Testis (tissue), 3 donors: ENCODE data around the gene DYRK3. TPM values are rescaled to one million over a fixed set of nuclear protein-coding genes. Genes with fewer than 3 reads are reported as not detected.

Experiments
- DNase-seq: peaks from one replicate; pipeline ENCODE4 v3.0.0-alpha.2; 2019
- H3K27ac ChIP-seq, 2 donors: fragments of 200-600 bp; sonication (generic); one replicate each; pipeline ENCODE4 v1.5.1; 2019
- H3K27me3 ChIP-seq: fragments of 200-600 bp; sonication (generic); one replicate; pipeline ENCODE4 v1.5.1; 2019
- H3K36me3 ChIP-seq: fragments of 200-600 bp; sonication (generic); one replicate; pipeline ENCODE4 v1.5.1; 2017; ENCODE audit warnings: low read depth; ENCODE audit errors: missing control alignments
- H3K4me1 ChIP-seq: fragments of 200-600 bp; sonication (generic); one replicate; pipeline ENCODE4 v1.5.1; 2019
- H3K4me3 ChIP-seq, 2 donors: fragments of 200-600 bp; sonication (generic); one replicate each; pipeline ENCODE4 v1.5.1; 2017 to 2019
- H3K9me3 ChIP-seq: fragments of 200-600 bp; sonication (generic); one replicate; pipeline ENCODE4 v1.5.1; 2017
- CTCF ChIP-seq, 3 experiments: fragments of 450-650 bp in 2 of 3; fragments of 200-600 bp in 1 of 3; sonication (generic) in 1 of 3; IDR thresholded peaks; one replicate each; pipeline ENCODE4 v1.5.1; 2016 to 2019; ENCODE audit warnings: antibody characterized with exemption in 3 of 3, mild to moderate bottlenecking in 2 of 3, moderate library complexity in 1 of 3
- POLR2A ChIP-seq: fragments of 450-650 bp; IDR thresholded peaks from one replicate; pipeline ENCODE4 v1.6.1; 2017; ENCODE audit warnings: antibody characterized with exemption, mild to moderate bottlenecking, moderate library complexity
- WGBS, 2 donors: methylation state at CpG; one replicate each; pipeline ENCODE4 v1.1.5; 2018; 5-methylcytosine and 5-hydroxymethylcytosine counted together
- intact Hi-C: fragments of 100-400 bp; cut with DNase I; formaldehyde crosslinking; loops from one replicate; pipeline ENCODE4 v1.15.1; 2023; ENCODE audit warnings: low total_unique reads
- polyA plus RNA-seq: library from polyadenylated mRNA; stranded (reverse); fragments of 350-450 nt; fragmentation: Illumina TruSeq; extraction: RNeasy Lipid Tissue Mini Kit (QIAGEN cat#74804); gene quantifications from one replicate; pipeline ENCODE4 v1.2.3, GENCODE V29; 2014; ENCODE audit warnings: low read depth, low replicate concordance; ENCODE audit not compliant: insufficient read depth
- total RNA-seq, 2 donors: library from RNA; depleted of rRNA; stranded (reverse); fragments of >200 nt; gene quantifications; one replicate each; pipeline ENCODE4 v1.2.3, GENCODE V29; 2016

DYRK3 gene
- total and polyA plus RNA-seq, 3 donors from 2014 or later, result 36.4 to 143 (median 40.6) TPM

GRCh38 chr1:206593351-206593925, 41.9 kb upstream of the DYRK3 start:
- H3K4me1 ChIP-seq, result no peaks in the 10 kb centered on the region
- H3K27me3 ChIP-seq, result no peaks in the 10 kb centered on the region
- H3K36me3 ChIP-seq, result no peaks in the 10 kb centered on the region
- intact Hi-C loops, result no loop called here
- DNase-seq, result no peak
- no peak for TF ChIP-seq CTCF (IDR thresholded peaks at IDR 0.05)
- no peak for TF ChIP-seq POLR2A
- whole genome bisulfite sequencing, 2 donors, result 94 to 96% methylated on average over 6 to 7 of the region's 7 CpGs
- H3K4me3 ChIP-seq, result no peak overlapping the region
- no peak overlapping the region for H3K27ac ChIP-seq
- no peaks in the 10 kb centered on the region for H3K9me3 ChIP-seq

GRCh38 chr1:206595581-206596318, 39.6 kb upstream of the DYRK3 start:
- Histone ChIP-seq H3K4me3 (no peak overlapping the region), H3K27me3 (no peaks in the 10 kb centered on the region), H3K36me3 (no peaks in the 10 kb centered on the region), H3K27ac (peak overlapping the region; percentile 1 to 16), H3K4me1 (no peaks in the 10 kb centered on the region), H3K9me3 (no peaks in the 10 kb centered on the region)
- WGBS, 2 donors, result 64% methylated on average over 7 of the region's 7 CpGs
- no peak for DNase-seq
- intact Hi-C loops, result no loop called here
- TF ChIP-seq POLR2A (no peak), CTCF (IDR thresholded peaks at IDR 0.05) (no peak)

- DNase-seq, result no peak
- TF ChIP-seq POLR2A (no peak), CTCF (IDR thresholded peaks at IDR 0.05) (no peak)
- no peak overlapping the region for H3K27ac ChIP-seq
- 100% methylated on average over 1 of the region's 1 CpG for WGBS, 2 donors
- H3K9me3 ChIP-seq, result no peaks in the 10 kb centered on the region
- H3K36me3 ChIP-seq, result no peaks in the 10 kb centered on the region
- no peaks in the 10 kb centered on the region for H3K4me1 ChIP-seq
- H3K27me3 ChIP-seq, result no peaks in the 10 kb centered on the region
- intact Hi-C loops, result no loop called here
- no peak overlapping the region for H3K4me3 ChIP-seq
These were observed 39.0 kb upstream of the DYRK3 start for GRCh38 chr1:206596319-206596666.

- intact Hi-C loops, result no loop called here
These were observed 34.8 kb upstream of the DYRK3 start for GRCh38 chr1:206600527-206600926.

More at GRCh38 chr1:206600527-206600926, 34.8 kb upstream of the DYRK3 start:
- no peaks in the 10 kb centered on the region for H3K4me1 ChIP-seq
- no peaks in the 10 kb centered on the region for H3K36me3 ChIP-seq
- no peak for DNase-seq
- H3K4me3 ChIP-seq, result no peak overlapping the region
- no peak for TF ChIP-seq CTCF (IDR thresholded peaks at IDR 0.05)
- no peak for TF ChIP-seq POLR2A
- WGBS, 2 donors, result 70 to 71% methylated on average over 3 of the region's 3 CpGs
- no peaks in the 10 kb centered on the region for H3K9me3 ChIP-seq
- H3K27me3 ChIP-seq, result no peaks in the 10 kb centered on the region
- no peak overlapping the region for H3K27ac ChIP-seq
